ENCODE results near the gene ARNT2.

The ARNT2 gene

DNA sequence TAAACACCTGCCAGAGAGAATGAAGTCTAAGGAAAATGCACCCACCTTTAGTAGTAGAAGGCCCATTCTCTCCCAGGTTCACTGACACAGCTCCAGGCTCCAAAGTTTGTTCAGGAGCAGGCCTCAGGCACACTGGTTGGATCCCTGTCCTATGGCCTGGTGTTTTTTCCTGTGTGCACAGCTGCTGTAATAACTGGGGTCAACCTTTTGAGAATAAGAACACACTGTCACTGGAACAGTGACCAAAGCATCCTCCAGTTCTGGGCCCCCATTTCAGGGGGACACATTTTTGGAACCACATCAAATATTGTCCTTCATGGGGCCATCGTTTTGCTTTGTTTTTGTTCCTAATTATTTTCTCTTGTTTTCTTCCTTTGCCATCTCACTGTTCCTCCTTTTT is 95.8 kb downstream of the ARNT2 start:
- Histone ChIP-seq H3K27me3 (no peaks in the 10 kb centered on the region), H3K27ac (no peak overlapping the region), H3K4me1 (peaks cover 0 to 54% (median 0%) of the 10 kb centered on the region in 10 experiments; a peak in 6 of 20 replicates), H3K9me3 (replicated peaks in 1 of 11) (peaks cover 0 to 8% (median 4%) of the 10 kb centered on the region in 11 experiments; a peak in 12 of 22 replicates), H3K36me3 (peaks cover 0 to 5% (median 0%) of the 10 kb centered on the region in 11 experiments; a peak in 2 of 22 replicates), H3K4me2 (peak overlapping the region in 1 of 11 experiments; percentile 15; a peak in 1 of 22 replicates), H4K20me1 (no peaks in the 10 kb centered on the region), H3K9ac (no peak overlapping the region), H3K4me3 (no peak overlapping the region)
- TF ChIP-seq Cebpa-rat (IDR thresholded peaks at IDR 0.05), result no peak

GRCh38 chr15:80501476-80501875 is 97.3 kb downstream of the ARNT2 start:
- Histone ChIP-seq H3K4me1 (peaks cover 0 to 44% (median 0%) of the 10 kb centered on the region in 10 experiments; a peak in 6 of 20 replicates), H4K20me1 (no peaks in the 10 kb centered on the region), H3K4me3 (no peak overlapping the region), H3K27ac (no peak overlapping the region), H3K9me3 (replicated peaks in 1 of 11) (peaks cover 0 to 16% (median 8%) of the 10 kb centered on the region in 11 experiments; a peak in 12 of 22 replicates), H3K27me3 (no peaks in the 10 kb centered on the region), H3K4me2 (no peak overlapping the region), H3K36me3 (peaks cover 0 to 8% (median 0%) of the 10 kb centered on the region in 11 experiments; a peak in 2 of 22 replicates), H3K9ac (no peak overlapping the region)
- TF ChIP-seq Cebpa-rat (IDR thresholded peaks at IDR 0.05), result no peak

DNA sequence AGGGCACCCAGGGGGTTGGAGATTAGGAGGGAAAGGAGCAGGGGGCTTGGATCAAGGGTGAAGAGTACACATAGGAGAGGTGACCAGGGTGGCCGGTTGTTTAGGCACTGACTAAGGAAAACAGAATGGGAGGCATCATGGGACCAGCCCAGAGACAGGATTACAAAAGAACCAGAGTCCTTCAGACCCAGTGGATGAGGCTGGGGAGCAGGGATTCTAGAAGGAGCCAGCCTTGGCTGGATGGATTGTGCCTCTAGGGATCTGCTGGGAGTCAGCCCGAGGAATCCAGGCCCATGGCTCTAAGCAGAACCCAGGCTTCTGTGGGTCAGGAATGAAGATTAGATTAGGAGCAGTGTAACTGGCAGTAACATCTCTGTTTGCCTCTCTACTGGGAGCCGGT is 98.6 kb downstream of the ARNT2 start:
- Histone ChIP-seq H3K27ac (peak overlapping the region in 1 of 11 experiments; percentile 25; a peak in 1 of 22 replicates), H3K4me2 (peak overlapping the region in 1 of 11 experiments; percentile 12; a peak in 1 of 22 replicates), H3K9ac (no peak overlapping the region), H4K20me1 (no peaks in the 10 kb centered on the region), H3K9me3 (replicated peaks in 1 of 11) (peaks cover 0 to 20% (median 8%) of the 10 kb centered on the region in 11 experiments; a peak in 12 of 22 replicates), H3K36me3 (peaks cover 0 to 8% (median 1%) of the 10 kb centered on the region in 11 experiments; a peak in 7 of 22 replicates), H3K27me3 (no peaks in the 10 kb centered on the region), H3K4me3 (no peak overlapping the region), H3K4me1 (peaks cover 0 to 44% (median 0%) of the 10 kb centered on the region in 10 experiments; a peak in 6 of 20 replicates)
- no peak for TF ChIP-seq Cebpa-rat (IDR thresholded peaks at IDR 0.05)

- Histone ChIP-seq H3K9ac (no peak overlapping the region), H3K27ac (0 out of 22 replicates have a peak overlapping the region, but pooled peaks of 1 of the 11 experiments have one; percentile 25), H3K4me2 (peak overlapping the region in 1 of 11 experiments; percentile 12; a peak in 1 of 22 replicates), H3K27me3 (no peaks in the 10 kb centered on the region), H4K20me1 (no peaks in the 10 kb centered on the region), H3K4me3 (no peak overlapping the region), H3K4me1 (peaks cover 0 to 37% (median 0%) of the 10 kb centered on the region in 10 experiments; a peak in 6 of 20 replicates), H3K9me3 (replicated peaks in 1 of 11) (peaks cover 0 to 20% (median 8%) of the 10 kb centered on the region in 11 experiments; a peak in 12 of 22 replicates), H3K36me3 (peaks cover 0 to 14% (median 5%) of the 10 kb centered on the region in 11 experiments; a peak in 7 of 22 replicates)
- no peak for TF ChIP-seq Cebpa-rat (IDR thresholded peaks at IDR 0.05)
These were observed 99.3 kb downstream of the ARNT2 start for GRCh38 chr15:80503319-80503952.

DNA sequence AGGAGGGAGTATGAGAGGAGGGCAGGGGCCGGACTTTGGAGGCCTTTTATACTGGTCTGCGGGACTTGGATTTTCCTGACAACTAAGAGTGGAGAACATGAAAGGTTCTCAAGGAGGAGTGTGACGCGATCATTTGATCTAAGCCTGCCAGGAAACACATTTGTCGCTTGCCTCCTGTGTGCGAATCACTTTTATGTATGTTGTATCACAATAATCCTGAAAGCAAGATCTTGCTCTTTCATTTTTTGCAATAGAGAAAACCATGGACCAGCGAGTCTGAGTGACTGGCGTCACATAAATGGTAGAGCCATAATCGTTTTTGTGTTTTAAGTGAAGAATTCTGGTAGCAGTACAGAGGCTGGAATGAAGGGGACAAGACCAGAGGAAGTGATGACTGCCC is 100.7 kb downstream of the ARNT2 start:
- Histone ChIP-seq H3K4me1 (peaks cover 0 to 27% (median 0%) of the 10 kb centered on the region in 10 experiments; a peak in 6 of 20 replicates), H3K9ac (no peak overlapping the region), H3K4me3 (no peak overlapping the region), H3K9me3 (replicated peaks in 1 of 11) (peaks cover 0 to 20% (median 8%) of the 10 kb centered on the region in 11 experiments; a peak in 12 of 22 replicates), H4K20me1 (no peaks in the 10 kb centered on the region), H3K27me3 (no peaks in the 10 kb centered on the region), H3K4me2 (no peak overlapping the region), H3K27ac (no peak overlapping the region), H3K36me3 (peaks cover 0 to 27% (median 5%) of the 10 kb centered on the region in 11 experiments; a peak in 7 of 22 replicates)
- TF ChIP-seq Cebpa-rat (IDR thresholded peaks at IDR 0.05), result no peak

DNA sequence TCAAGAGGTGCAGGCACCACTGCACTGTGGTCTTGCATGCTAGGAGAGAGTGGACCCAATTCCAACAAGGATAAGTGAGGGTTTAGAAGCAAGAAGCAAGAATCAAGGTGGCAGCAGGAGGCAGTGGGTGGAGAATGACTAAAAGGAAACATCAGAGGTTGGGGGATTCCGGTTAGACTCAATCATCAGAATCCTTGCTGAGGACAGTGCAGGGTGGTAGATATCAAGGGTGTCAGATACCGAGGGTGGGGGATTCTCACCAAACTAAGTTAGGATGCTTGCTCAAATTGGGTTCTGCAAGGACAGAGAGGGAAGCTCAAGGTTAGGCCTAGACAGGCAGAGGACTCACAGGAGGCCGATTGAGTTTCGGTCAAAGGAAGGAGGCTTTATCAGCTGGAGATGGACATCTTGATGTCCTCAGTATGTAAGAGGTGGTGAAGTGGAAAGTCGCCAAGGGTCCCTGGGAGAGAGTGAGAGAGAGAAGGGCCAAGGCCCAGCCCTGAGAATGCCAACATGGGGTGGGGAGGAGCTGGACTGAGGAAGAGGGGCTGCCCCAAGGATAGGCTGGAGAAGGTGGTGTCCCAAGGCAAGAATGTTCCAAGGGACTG is 102.2 kb downstream of the ARNT2 start:
- no peak for TF ChIP-seq Cebpa-rat (IDR thresholded peaks at IDR 0.05)
- H3K9ac ChIP-seq, result no peak overlapping the region
- H3K27ac ChIP-seq, result peak overlapping the region in 2 of 11 experiments; percentile 6 to 23; a peak in 1 of 22 replicates
- H3K4me2 ChIP-seq, result peak overlapping the region in 3 of 11 experiments; percentile 12 to 65 (median 46); a peak in 5 of 22 replicates
- no peak overlapping the region for H3K4me3 ChIP-seq
- H3K27me3 ChIP-seq, result no peaks in the 10 kb centered on the region
- peaks cover 0 to 17% (median 0%) of the 10 kb centered on the region in 10 experiments; a peak in 6 of 20 replicates for H3K4me1 ChIP-seq
- H4K20me1 ChIP-seq, result no peaks in the 10 kb centered on the region
- peaks cover 0 to 27% (median 7%) of the 10 kb centered on the region in 11 experiments; a peak in 8 of 22 replicates for H3K36me3 ChIP-seq
- peaks cover 0 to 27% (median 8%) of the 10 kb centered on the region in 11 experiments; a peak in 13 of 22 replicates for H3K9me3 ChIP-seq (replicated peaks in 1 of 11)

DNA sequence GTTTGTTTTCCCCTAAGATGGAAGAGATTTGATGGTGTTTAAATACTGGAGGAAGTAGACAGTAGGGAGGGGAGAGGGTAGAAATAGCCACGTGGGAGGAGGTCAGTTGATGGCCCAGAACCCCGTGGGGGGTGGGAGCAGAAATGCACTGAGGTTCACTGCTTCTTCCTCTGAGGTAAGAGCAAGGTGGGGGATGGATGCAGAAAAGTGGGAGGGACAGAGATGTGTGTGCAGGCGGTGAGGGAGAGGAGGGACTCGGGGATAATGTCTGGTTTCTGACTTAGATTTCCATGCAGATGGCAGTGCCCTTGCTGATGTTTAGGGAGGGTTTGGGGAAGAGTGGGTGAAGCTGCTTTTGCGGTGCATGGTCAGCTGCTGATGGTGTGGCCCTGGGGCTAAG is 102.9 kb downstream of the ARNT2 start:
- H3K9me3 ChIP-seq (replicated peaks in 1 of 11), result peaks cover 0 to 27% (median 8%) of the 10 kb centered on the region in 11 experiments; a peak in 13 of 22 replicates
- peaks cover 0 to 22% (median under 1%) of the 10 kb centered on the region in 10 experiments; a peak in 9 of 20 replicates for H3K4me1 ChIP-seq
- no peak overlapping the region for H3K4me3 ChIP-seq
- H4K20me1 ChIP-seq, result no peaks in the 10 kb centered on the region
- TF ChIP-seq Cebpa-rat (IDR thresholded peaks at IDR 0.05), result no peak
- H3K9ac ChIP-seq, result no peak overlapping the region
- H3K4me2 ChIP-seq, result peak overlapping the region in 3 of 11 experiments; percentile 12 to 65 (median 46); a peak in 4 of 22 replicates
- H3K27me3 ChIP-seq, result no peaks in the 10 kb centered on the region
- no peak overlapping the region; a peak in 2 of 22 replicates for H3K27ac ChIP-seq
- peaks cover 0 to 27% (median 7%) of the 10 kb centered on the region in 11 experiments; a peak in 8 of 22 replicates for H3K36me3 ChIP-seq

GRCh38 chr15:80507638-80508316 is 103.6 kb downstream of the ARNT2 start:
- H3K27me3 ChIP-seq, result no peaks in the 10 kb centered on the region
- H3K4me3 ChIP-seq, result no peak overlapping the region
- H3K4me1 ChIP-seq, result peaks cover 0 to 28% (median 5%) of the 10 kb centered on the region in 10 experiments; a peak in 15 of 20 replicates
- H3K9me3 ChIP-seq (replicated peaks in 1 of 11), result peaks cover 0 to 27% (median 8%) of the 10 kb centered on the region in 11 experiments; a peak in 13 of 22 replicates
- H3K36me3 ChIP-seq, result peaks cover 0 to 27% (median 7%) of the 10 kb centered on the region in 11 experiments; a peak in 8 of 22 replicates
- no peak overlapping the region for H3K27ac ChIP-seq
- TF ChIP-seq Cebpa-rat (IDR thresholded peaks at IDR 0.05), result peak in 1 of 11 experiments; percentile 14; a peak in 1 of 22 replicates
- no peaks in the 10 kb centered on the region for H4K20me1 ChIP-seq
- peak overlapping the region in 2 of 11 experiments; percentile 46 to 65; a peak in 2 of 22 replicates for H3K4me2 ChIP-seq
- H3K9ac ChIP-seq, result no peak overlapping the region

Measured in BLaER1 treated with 17β-estradiol and CSF1 and Interleukin-3, amounts not matched to agents 10 nM and 100 nM (cell line).